T-helper 1 cell treated with Interleukin-12 subunit alpha and Interleukin-12 subunit beta and Interleukin-4 antibody, amounts not matched to agents 30 μg/mL and 1 μg/mL, for 36 hours (primary cell): ENCODE measurements around the gene RAB34.
"Not testable (repeated sequence)": the region's sequence is repeated elsewhere in the genome, so short reads cannot be mapped to it uniquely, and the experiment has no call there.

Source experiments
- H3K27ac Mint-ChIP-seq: one replicate; pipeline ENCODE4 v1.8.0; 2021; ENCODE audit warnings: mild to moderate bottlenecking, mixed read lengths
- H3K27me3 Mint-ChIP-seq: one replicate; pipeline ENCODE4 v1.8.0; 2021; ENCODE audit warnings: low read depth, mixed read lengths
- H3K36me3 Mint-ChIP-seq: one replicate; pipeline ENCODE4 v1.8.0; 2021; ENCODE audit warnings: low read depth, mixed read lengths
- H3K4me1 Mint-ChIP-seq: one replicate; pipeline ENCODE4 v1.8.0; 2021; ENCODE audit warnings: low read depth, mixed read lengths
- H3K4me3 Mint-ChIP-seq: one replicate; pipeline ENCODE4 v1.8.0; 2021; ENCODE audit warnings: mild to moderate bottlenecking, moderate library complexity, mixed read lengths
- H3K9me3 Mint-ChIP-seq: one replicate; pipeline ENCODE4 v1.8.0; 2021; ENCODE audit warnings: mixed read lengths

RAB34 gene

DNA sequence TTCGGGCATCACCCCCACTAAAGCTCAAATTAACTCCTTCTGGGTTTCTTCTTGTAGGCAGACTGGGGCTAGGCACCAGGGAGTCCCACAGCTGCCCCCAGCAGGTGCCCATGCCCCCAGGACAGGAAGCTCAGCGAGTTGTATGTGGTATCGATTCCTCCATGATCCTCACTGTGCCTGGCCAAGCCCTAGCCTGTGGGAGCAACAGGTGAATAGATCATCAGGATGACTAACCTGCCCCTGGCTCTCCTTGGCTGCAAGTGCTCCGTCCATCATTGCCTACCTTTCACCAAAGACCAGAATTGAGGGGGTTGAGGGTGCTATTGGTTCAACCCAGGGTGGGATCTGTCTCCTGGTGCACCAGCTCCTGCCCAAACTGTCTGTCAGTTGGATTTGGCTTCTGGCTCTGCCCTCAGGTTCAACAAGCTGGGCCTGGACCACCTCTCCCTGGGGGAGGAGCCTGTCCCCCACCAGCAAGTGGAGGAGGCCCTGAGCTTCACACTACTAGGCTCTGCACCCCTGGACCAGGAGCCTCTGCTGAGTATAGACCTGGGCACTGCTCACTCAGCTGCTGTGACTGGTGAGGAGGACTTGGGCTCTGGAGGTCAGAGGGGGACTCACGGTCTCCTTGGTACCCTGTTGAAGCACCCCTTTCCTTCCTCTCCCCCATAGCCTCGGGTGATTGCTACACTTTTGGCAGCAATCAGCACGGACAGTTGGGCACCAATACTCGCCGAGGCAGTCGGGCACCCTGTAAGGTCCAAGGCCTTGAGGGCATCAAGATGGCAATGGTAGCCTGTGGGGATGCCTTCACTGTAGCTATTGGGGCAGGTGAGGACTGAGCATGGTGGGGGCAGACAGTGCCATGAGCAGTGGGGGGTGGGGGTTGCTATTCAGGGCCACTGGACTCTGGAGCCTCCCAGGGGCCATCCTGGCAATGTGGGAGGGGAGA, 23.0 kb upstream of the RAB34 start:
- no peak overlapping the region for H3K4me3 Mint-ChIP-seq
- peaks cover 8% of the 10 kb centered on the region for H3K36me3 Mint-ChIP-seq
- no peaks in the 10 kb centered on the region for H3K9me3 Mint-ChIP-seq
- H3K4me1 Mint-ChIP-seq = peaks cover 26% of the 10 kb centered on the region
- H3K27ac Mint-ChIP-seq = no peak overlapping the region
- H3K27me3 Mint-ChIP-seq = no peaks in the 10 kb centered on the region

DNA sequence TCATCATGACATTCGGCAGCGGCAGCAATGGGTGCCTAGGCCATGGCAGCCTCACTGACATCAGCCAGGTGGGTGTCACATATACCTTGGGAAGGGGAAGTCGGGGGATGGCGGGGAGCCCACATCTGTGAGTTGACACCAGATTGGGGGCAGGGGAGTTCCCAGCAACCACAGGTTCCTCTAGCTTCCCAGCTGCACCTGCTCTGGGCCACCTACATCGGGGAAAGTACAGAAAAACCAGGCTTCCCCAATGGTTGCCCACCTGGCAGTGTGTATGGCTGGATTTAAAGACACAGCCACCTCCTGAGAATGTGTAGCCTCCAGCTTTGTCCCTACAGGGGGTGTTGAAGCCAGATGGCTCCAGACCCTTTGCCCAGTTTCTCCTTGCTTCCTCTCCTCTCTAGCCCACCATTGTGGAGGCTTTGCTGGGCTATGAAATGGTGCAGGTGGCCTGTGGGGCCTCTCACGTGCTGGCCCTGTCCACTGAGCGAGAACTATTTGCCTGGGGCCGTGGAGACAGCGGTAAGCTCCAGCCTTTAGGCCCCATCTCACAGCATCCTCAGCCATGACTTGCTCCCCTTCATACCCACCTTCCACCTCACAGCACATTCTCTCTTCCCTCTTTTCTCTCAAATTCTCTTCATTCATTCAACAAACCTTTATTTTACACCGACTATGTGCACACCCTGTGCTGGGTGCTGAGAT, 21.2 kb upstream of the RAB34 start:
- peaks cover 26% of the 10 kb centered on the region for H3K4me1 Mint-ChIP-seq
- H3K4me3 Mint-ChIP-seq = peak overlapping the region; percentile 63
- H3K27me3 Mint-ChIP-seq = no peaks in the 10 kb centered on the region
- H3K9me3 Mint-ChIP-seq = no peaks in the 10 kb centered on the region
- peaks cover 8% of the 10 kb centered on the region for H3K36me3 Mint-ChIP-seq
- peak overlapping the region; percentile 86 for H3K27ac Mint-ChIP-seq

GRCh38 chr17:28737770-28738679, 20.4 kb upstream of the RAB34 start:
- Mint-ChIP-seq H3K27ac (peak overlapping the region; percentile 86), H3K4me1 (peaks cover 24% of the 10 kb centered on the region), H3K9me3 (no peaks in the 10 kb centered on the region), H3K36me3 (peaks cover 8% of the 10 kb centered on the region), H3K4me3 (peak overlapping the region; percentile 63), H3K27me3 (no peaks in the 10 kb centered on the region)

GRCh38 chr17:28737316-28737715, 19.6 kb upstream of the RAB34 start:
- no peaks in the 10 kb centered on the region for H3K9me3 Mint-ChIP-seq
- H3K4me1 Mint-ChIP-seq = peaks cover 23% of the 10 kb centered on the region
- no peaks in the 10 kb centered on the region for H3K27me3 Mint-ChIP-seq
- no peak overlapping the region for H3K4me3 Mint-ChIP-seq
- no peak overlapping the region for H3K27ac Mint-ChIP-seq
- H3K36me3 Mint-ChIP-seq = peaks cover 8% of the 10 kb centered on the region

DNA sequence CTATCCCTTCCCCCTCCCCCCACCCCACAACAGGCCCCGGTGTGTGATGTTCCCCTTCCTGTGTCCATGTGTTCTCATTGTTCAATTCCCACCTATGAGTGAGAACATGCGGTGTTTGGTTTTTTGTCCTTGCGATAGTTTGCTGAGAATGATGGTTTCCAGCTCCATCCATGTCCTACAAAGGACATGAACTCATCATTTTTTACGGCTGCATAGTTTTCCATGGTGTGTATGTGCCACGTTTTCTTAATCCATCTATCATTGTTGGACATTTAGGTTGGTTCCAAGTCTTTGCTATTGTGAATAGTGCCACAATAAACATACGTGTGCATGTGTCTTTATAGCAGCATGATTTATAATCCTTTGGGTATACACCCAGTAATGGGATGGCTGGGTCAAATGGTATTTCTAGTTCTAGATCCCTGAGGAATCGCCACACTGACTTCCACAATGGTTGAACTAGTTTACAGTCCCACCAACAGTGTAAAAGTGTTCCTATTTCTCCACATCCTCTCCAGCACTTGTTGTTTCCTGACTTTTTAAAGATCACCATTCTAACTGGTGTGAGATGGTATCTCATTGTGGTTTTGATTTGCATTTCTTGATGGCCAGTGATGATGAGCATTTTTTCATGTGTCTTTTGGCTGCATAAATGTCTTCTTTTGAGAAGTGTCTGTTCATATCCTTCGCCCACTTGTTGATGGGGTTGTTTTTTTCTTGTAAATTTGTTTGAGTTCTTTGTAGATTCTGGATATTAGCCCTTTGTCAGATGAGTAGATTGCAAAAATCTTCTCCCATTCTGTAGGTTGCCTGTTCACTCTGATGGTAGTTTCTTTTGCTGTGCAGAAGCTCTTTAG, 18.5 kb upstream of the RAB34 start:
- H3K27ac Mint-ChIP-seq, H3K27me3 Mint-ChIP-seq, H3K9me3 Mint-ChIP-seq, H3K36me3 Mint-ChIP-seq, H3K4me3 Mint-ChIP-seq: not testable (repeated sequence)
- H3K4me1 Mint-ChIP-seq = peaks cover 21% of the 10 kb centered on the region

- peaks cover 8% of the 10 kb centered on the region for H3K36me3 Mint-ChIP-seq
- H3K27ac Mint-ChIP-seq = no peak overlapping the region
- no peak overlapping the region for H3K4me3 Mint-ChIP-seq
- peaks cover 21% of the 10 kb centered on the region for H3K4me1 Mint-ChIP-seq
- H3K9me3 Mint-ChIP-seq = no peaks in the 10 kb centered on the region
- no peaks in the 10 kb centered on the region for H3K27me3 Mint-ChIP-seq
These were observed 17.6 kb upstream of the RAB34 start for GRCh38 chr17:28735242-28735722.

DNA sequence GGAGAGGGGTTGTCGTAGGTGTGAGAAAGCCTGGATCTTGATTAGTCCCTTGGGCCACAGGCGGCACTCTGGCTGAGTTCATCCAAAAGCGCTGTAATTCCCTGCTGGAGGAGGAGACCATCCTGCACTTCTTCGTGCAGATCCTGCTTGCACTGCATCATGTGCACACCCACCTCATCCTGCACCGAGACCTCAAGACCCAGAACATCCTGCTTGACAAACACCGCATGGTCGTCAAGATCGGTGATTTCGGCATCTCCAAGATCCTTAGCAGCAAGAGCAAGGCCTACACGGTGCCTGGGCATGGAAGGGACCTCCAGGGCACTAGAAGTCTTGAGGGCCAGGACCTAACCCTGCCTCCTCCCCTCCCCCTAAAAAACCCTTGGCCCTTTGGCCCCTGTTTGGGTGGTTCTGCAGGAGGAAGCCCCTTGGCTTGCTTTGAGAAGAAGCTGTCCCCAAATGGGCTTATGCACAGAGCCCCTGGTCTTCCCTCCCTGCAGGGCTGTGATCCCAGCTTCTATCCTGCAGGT, 17.1 kb upstream of the RAB34 start:
- H3K27me3 Mint-ChIP-seq = no peaks in the 10 kb centered on the region
- no peaks in the 10 kb centered on the region for H3K9me3 Mint-ChIP-seq

DNA sequence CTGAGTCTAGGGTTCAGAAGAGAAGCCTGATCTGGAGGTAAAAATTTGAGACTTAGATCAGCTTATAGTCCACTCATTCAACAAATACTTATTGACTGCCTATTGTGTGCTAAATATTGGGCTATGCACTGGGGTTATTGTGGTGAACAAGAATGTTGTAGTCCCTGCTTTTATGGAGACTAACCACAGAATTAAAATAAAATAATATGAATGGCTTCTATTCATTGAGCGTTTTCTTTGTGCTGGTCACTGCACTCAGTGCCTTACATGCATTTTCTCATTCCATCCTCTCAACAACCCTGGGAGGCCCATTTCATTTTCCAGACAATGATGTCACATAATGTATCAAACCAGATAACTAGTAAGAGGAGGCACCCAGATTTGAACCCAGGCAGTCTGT, 15.7 kb upstream of the RAB34 start:
- no peaks in the 10 kb centered on the region for H3K9me3 Mint-ChIP-seq
- H3K4me3 Mint-ChIP-seq = no peak overlapping the region
- no peak overlapping the region for H3K27ac Mint-ChIP-seq
- H3K36me3 Mint-ChIP-seq = peaks cover 3% of the 10 kb centered on the region
- peaks cover 17% of the 10 kb centered on the region for H3K4me1 Mint-ChIP-seq
- no peaks in the 10 kb centered on the region for H3K27me3 Mint-ChIP-seq

More for the DNA sequence above, 17.1 kb upstream of the RAB34 start:
- H3K4me1 Mint-ChIP-seq = peaks cover 22% of the 10 kb centered on the region
- H3K4me3 Mint-ChIP-seq = no peak overlapping the region
- peaks cover 8% of the 10 kb centered on the region for H3K36me3 Mint-ChIP-seq
- no peak overlapping the region for H3K27ac Mint-ChIP-seq

GRCh38 chr17:28729950-28730330, 12.3 kb upstream of the RAB34 start:
- Mint-ChIP-seq H3K27ac (peak overlapping the region; percentile 2), H3K27me3 (no peaks in the 10 kb centered on the region), H3K4me3 (no peak overlapping the region), H3K36me3 (peaks cover 2% of the 10 kb centered on the region), H3K4me1 (peaks cover 31% of the 10 kb centered on the region), H3K9me3 (no peaks in the 10 kb centered on the region)

DNA sequence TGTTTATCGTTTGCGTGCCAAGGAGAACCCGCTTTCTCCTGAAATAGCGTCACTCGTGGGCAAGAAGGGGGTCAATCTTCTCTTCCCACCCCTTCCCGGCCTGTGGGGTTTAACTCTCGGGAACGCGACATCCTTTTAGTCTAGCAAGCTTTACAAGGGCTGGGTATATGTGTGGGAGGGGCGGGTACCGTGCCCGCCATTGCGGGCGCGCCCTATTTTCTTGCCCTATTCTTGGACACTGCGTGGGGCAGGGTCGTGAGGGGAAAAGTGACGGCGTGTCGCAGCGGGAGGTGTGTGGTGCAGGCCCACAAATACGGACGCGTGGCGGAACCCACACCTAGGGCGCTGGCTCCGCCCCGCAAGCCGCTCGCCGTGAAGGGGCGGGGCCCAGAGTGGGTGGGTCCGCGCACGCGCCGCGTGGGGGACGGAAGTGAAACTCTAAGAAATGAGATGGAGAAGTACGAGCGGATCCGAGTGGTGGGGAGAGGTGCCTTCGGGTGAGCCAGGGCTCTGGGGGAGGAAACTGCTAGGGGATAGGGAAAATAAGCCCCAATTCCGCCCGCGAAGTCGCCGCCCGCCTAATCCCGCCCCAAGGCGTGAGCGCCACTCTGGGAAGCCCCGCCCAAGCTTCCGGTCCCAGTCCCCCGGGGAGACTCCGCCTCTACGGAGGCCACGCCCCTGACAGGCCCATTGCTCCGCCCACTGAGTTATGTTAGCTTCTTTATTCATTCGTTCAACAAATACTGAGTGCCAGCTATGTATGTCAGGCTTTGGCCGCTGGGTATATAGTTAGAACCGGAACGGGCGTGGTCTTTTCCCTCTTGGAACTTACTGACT, 10.9 kb upstream of the RAB34 start, which contains the start of gene NEK8:
TSS of gene NEK8 (plus strand) at position 425 of the 837 bp plus-strand sequence. CDS start at position 451, 26 bp downstream.
- Mint-ChIP-seq H3K27me3 (no peaks in the 10 kb centered on the region), H3K27ac (peak within 1 kb of the TSS; percentile 97), H3K36me3 (peaks cover 16% of the 10 kb centered on the region), H3K4me3 (peak within 1 kb of the TSS; percentile 91), H3K9me3 (no peaks in the 10 kb centered on the region), H3K4me1 (peaks cover 42% of the 10 kb centered on the region)

GRCh38 chr17:28726627-28727491, 9.2 kb upstream of the RAB34 start:
- peaks cover 26% of the 10 kb centered on the region for H3K36me3 Mint-ChIP-seq
- peak overlapping the region; percentile 91 for H3K4me3 Mint-ChIP-seq
- H3K4me1 Mint-ChIP-seq = peaks cover 45% of the 10 kb centered on the region
- H3K27me3 Mint-ChIP-seq = no peaks in the 10 kb centered on the region
- H3K9me3 Mint-ChIP-seq = no peaks in the 10 kb centered on the region
- H3K27ac Mint-ChIP-seq = peak overlapping the region; percentile 97

GRCh38 chr17:28726226-28726626, 8.6 kb upstream of the RAB34 start, which contains the start of gene TLCD1:
Gene TLCD1 (minus strand): TSS chr17:28726233. CDS start chr17:28726097, 136 bp downstream.
- H3K4me1 Mint-ChIP-seq = peaks cover 48% of the 10 kb centered on the region
- peak within 1 kb of the TSS; percentile 97 for H3K27ac Mint-ChIP-seq
- no peaks in the 10 kb centered on the region for H3K27me3 Mint-ChIP-seq
- no peaks in the 10 kb centered on the region for H3K9me3 Mint-ChIP-seq
- H3K4me3 Mint-ChIP-seq = peak within 1 kb of the TSS; percentile 91
- H3K36me3 Mint-ChIP-seq = peaks cover 30% of the 10 kb centered on the region
